HG03097 (cell line): Measurements from ENCODE around the gene SGCA.

Experiments used
- ATAC-seq: cut with Tn5 transposase; IDR thresholded peaks from one replicate; pipeline ENCODE4 v1.9.1; 2021; ENCODE audit not compliant: unreplicated experiment, low FRiP score

The SGCA gene

DNA sequence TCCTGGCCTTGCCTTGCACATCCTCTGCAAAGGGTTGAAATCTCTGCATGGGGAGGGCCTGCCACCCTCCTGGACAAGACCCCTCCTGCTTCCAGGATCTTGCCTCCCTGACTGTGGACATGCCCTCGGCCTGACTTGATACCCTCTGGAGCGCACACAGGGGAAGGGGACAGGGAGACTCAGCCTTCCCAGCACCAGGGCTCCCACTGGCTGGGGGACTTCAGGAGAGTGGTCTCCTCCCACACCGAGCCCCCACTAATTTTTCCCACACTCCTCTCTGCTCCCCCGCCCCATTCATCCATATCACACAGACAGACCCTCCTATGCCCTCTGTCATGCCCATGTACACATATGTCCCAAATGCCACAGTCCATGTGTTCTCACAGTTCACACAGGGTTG, 14.3 kb downstream of the SGCA start:
- no peak for ATAC-seq

DNA sequence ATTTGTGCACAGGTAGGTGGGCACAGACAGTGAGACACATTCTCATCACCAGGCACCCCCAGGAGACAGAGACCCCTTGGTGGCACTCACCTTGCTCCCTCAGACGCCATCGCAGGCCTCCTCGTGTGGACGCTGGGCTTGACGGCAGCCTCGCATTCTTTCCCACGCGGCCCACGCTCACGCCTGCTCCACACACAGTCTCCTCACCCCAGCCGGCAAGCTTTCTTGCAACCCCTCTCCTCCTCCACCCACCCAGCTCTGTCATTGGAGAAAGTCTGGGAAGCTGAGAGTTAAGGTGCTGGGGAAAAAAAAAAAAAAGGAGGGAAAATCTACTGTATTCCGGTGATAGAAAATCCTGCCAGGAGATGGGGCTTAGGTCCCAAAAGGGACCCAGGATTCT, 14.8 kb downstream of the SGCA start:
- no peak for ATAC-seq

DNA sequence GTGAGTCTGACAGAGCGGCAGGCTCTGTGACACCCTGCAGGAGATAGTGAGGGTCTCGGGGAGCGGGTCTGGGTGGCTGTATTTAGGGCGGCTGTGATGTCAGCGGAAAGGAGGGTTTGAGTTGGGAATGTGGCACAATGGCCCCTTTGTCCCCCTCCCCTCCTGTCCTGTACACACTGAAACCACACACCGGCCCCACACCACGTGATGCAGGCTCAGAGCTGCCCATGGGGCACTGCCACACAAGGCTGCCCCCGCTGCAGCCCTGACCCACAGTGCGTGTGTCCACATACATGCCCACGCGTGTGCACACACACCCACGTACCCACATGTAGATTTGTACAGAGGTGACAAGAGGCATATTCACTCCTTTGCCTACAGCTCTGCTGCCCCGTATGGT, 15.3 kb downstream of the SGCA start:
- no peak for ATAC-seq

DNA sequence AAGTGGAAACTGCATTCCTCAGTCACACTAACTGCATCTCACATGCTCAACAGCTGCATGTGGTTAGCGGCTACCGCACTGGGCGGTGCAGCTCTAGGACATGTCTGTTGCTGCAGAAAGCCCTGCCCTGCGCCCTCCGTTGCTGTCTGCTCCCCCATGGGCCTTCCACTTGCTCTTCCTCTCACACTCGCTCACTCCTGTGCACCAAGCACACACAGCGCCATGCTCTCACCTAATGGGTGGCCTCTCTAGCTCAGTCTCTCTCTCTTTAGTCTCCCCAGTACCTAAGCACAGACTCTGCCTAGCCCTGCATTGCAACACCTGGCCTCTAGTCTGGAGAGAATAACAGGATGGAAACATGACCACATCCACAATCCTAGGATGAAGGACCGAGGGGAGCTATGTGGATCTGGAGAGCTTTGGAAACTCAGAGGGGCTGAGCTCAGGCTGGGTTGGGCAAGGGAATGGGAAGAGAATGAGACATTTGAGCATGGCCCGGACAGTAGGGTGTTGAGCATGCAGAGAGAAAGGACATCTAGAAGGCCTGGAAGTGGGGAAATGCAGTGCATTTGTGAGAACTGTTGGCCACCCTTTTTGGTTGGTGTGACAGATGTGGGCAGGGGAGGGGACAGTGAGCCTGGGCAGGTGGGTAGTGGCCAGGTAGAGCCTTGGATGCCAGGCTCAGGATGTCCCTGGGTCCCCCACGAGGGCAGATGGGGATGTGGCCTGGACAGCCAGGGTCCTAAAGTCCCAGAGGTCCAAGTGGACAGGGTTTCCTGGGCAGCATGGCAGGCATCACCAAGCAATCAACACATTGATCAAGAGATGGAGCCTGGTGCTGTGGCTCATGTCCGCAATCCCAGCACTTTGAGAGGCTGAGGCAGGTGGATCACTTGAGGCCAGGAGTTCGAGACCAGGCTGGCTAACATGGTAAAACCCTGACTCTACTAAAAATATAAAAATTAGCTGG, 16.1 kb downstream of the SGCA start:
- ATAC-seq = no peak

DNA sequence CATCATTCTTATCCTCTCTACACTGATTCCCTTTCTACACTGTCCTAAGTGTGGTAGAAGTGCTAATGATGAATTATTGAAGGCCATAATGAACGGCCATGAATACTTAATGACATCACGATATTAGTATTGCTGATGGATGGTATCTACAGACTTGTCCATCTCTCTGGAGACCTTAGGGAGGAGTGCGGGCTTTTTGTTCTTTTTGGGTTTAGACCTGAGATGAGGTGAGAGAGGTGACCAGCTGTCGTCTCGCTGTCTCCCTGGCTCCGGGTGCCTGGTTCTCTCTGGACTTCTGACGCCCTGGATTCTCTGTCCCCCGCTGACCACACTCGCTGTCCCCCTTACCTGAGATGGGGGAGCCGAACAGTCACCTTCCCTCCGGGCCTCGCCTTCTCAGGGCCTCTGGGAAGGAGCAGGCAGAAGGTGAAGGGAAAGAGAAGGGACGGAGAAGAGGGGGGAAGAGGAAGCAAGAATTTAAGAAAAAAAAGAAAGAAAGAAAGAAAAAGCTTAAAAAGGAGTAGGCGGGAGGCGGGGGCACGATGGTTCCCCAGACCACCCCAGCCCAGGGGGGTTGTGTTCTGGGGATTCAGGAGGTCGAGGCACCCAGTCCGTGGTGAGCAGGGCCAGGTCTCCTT, 17.1 kb downstream of the SGCA start:
- no peak for ATAC-seq

DNA sequence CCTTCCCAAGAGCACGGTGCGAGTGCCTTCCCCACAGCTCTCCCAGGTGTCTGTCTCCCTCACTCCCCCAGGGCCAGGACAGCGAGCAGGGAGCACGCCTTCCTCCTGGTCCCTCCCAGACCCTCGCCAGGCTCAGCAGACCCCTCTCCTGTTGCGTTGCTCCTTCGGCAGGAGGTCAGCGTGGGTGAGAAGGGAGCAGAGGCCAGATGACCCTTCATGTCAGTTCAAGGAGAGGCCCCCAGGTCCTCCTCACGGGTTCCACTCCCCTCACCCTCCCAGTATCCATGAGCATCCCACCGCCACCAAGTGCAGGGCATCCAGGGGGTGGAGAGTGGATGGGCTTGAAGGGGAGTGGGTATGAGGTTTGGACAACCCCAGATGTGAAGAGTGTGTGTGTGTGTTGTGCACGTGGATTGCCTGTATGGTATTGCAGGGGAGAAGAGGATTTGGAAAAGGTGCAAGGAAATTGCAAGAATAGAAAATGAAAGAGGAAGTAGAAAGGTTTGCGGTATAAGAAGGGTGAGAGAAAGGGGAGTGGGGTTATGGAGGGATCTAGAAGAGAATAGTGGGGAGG, 17.7 kb downstream of the SGCA start:
- ATAC-seq = no peak

DNA sequence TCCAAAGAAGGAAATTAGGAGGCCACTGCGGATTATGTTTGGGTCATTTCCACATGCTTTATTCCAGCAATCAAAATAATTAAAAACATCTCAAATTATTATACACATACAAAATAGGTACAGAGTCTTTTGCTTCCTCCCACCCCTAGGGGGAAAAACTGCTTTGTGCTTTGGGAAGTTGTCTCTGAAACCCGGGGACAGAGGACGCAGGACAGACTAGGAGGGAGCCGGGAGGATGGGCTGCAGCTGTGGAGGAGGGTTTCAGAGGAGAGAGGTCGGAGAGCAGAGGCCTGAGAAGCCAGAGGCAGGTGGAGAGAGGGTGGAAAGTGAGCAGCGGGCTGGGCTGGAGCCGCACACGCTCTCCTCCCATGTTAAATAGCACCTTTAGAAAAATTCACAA, 18.3 kb downstream of the SGCA start:
- ATAC-seq = no peak

DNA sequence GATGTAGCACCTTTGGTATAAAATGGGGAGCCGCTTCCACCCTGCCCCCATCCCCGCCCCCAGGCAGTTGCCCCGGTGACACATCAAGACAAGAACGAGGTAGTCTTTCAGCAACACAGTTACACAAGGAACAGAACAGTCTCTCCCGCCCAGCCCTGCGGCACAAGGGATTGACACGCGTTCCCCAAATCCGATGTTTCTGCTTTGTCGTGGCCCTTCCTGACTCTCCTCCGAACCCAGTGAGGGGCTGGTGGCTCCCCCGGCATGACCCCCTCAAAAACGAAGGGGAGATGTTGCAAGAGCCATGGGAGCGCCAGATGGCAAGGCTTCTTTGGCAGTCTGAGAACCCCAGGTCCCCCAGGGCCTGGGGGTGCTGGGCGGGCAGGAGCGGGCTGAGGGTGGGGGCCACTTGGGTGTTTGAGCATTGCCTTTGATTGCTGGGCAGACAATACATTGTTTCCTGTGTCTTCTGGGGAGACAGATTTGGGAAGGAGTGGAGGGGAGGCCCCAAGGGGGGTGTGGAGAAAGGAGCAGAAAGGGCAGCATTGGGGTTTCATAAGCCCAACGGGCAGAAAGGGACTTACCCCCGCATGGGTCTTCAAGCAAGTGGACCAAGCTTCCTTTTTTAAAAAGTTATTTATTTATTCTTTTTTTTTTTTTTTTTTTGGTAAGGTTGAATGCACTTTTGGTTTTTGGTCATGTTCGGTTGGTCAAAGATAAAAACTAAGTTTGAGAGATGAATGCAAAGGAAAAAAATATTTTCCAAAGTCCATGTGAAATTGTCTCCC, 19.0 kb downstream of the SGCA start:
- no peak for ATAC-seq

DNA sequence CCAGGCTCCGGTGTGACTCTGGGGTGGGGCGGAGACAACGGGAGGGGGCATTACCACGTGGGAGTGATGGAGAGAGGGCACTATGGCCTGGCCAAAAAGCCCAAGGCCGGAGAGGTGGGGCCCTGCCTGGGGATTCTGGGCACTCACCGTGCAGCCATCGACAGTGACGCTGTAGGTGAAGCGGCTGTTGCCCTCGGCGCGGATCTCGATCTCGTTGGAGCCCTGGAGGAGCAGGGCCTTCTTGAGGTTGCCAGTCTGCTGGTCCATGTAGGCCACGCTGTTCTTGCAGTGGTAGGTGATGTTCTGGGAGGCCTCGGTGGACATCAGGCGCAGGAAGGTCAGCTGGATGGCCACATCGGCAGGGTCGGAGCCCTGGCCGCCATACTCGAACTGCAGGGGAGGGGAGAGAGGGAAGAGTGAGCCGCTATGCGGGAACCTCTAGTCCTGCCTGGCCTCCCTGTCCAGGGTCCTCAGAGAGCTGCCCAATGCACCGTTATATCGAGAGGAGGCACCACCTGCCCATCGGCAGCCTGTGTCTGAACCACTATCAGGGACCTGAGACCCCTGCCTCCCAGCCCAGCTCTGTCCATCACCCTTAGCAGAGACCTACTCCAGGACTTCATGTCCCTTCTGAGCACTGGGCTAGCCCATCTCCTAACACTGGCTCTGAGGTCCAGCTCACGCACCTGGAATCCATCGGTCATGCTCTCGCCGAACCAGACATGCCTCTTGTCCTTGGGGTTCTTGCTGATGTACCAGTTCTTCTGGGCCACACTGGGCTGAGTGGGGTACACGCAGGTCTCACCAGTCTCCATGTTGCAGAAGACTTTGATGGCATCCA, 20.0 kb downstream of the SGCA start:
- ATAC-seq = no peak

DNA sequence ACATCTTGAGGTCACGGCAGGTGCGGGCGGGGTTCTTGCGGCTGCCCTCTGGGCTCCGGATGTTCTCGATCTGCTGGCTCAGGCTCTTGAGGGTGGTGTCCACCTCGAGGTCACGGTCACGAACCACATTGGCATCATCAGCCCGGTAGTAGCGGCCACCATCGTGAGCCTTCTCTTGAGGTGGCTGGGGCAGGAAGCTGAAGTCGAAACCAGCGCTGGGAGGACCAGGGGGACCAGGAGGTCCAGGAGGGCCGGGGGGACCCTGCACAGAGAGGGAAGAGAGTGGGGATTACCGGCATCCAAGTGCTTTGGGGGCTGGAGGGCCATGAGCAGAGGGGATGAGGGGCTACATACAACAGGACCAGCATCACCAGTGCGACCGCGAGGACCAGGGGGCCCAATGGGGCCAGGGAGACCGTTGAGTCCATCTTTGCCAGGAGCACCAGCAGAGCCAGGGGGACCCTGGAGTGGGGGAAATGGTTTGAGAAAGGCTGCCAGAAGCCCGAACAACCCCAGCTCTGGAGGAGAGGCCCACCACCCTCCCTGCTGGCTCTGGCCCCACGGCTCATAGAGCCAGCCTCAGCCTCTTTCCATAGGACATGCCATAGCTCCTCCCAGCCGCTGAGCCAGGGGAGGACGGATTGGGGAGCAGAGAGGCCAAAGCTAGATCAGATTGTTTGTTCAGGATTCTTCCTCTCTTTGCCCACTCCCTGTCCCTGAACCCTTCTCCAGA, 21.0 kb downstream of the SGCA start:
- ATAC-seq = no peak

DNA sequence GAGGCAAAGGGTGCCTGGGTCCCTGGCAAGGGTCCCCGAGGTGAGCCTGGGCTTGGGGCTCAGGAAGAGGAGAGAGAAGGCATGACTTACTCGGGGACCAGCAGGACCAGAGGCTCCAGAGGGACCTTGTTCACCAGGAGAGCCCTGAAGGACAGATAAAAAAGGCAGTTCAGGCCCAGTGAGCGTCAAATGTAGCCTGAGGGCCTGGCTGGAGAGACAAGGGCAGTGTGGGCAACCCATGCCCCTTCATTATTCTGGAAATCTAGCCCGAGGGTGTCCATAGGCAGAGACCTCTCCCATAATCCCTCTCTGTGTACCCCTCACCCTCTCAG, 21.6 kb downstream of the SGCA start:
- no peak for ATAC-seq

DNA sequence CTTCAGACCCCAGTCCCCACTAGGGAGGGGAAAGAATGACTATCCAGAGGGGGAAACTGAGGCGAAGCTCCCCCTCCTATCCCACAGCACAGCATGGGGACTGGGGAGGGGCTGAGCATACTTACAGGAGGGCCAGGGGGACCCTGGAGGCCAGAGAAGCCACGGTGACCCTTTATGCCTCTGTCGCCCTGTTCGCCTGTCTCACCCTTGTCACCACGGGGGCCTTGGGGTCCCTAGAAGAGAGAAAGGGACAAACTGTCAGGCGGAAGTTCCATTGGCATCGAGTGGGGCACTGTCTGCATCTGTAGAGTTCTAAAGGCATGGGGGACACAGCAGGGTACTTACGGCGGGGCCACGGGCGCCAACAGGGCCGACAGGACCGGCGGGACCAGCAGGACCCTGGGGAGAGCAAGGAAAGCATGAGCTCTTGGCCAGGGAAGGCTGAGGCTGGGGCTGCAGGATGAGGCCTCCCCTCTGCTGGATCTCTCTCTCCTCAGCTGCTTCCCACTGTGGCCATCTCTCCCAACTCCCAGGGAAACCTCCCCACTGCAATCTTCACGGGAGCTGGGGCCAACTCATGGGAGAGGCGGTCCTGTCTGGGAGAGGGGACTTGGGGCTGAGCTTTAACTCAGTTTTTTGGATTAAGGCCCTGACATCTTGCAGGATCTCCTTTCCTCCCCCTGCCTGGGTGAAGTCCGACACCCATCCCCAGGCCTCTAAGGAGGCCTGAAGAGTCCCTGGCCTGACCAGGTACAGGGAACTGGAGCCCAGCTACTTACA, 22.1 kb downstream of the SGCA start:
- ATAC-seq = no peak

DNA sequence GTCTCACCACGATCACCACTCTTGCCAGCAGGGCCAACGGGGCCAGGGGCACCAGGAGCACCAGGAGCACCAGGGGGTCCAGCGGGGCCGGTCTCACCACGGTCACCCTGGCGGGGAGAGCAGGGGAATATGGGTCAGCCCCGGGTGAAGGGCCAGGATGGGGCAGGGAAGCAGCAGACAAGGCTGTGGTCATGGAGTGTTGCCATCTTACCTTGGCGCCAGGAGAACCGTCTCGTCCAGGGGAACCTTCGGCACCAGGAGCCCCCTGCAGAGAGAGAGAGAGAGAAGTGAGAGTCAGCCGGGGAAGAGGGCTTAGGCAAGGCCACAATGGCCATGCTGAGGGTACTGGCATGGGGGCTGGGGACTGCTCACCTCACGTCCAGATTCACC, 22.7 kb downstream of the SGCA start:
- ATAC-seq = no peak

DNA sequence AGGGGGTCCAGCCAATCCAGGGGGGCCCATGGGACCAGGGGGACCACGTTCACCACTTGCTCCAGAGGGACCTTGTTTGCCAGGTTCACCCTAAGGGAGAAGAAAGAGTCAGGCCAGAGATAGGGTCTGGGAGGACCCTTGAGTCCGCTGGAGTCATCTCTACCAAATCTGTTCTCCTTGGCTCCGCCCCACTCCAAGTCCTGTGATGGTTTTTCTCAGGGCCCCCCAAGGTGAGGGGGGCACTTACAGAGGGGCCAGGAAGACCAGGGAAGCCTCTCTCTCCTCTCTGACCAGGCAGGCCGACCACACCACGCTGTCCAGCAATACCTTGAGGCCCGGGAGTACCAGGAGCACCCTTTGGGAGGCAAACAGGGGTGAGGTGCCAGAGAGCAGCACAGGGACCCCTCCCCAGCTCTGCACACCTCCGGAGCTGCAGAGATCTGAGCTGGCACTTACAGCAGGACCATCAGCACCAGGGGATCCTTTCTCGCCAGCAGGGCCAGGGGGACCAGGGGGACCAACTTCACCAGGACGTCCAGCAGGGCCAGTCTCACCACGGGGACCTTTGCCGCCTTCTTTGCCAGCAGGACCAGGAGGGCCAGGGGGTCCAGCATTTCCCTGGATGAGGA, 23.2 kb downstream of the SGCA start:
- ATAC-seq = no peak

DNA sequence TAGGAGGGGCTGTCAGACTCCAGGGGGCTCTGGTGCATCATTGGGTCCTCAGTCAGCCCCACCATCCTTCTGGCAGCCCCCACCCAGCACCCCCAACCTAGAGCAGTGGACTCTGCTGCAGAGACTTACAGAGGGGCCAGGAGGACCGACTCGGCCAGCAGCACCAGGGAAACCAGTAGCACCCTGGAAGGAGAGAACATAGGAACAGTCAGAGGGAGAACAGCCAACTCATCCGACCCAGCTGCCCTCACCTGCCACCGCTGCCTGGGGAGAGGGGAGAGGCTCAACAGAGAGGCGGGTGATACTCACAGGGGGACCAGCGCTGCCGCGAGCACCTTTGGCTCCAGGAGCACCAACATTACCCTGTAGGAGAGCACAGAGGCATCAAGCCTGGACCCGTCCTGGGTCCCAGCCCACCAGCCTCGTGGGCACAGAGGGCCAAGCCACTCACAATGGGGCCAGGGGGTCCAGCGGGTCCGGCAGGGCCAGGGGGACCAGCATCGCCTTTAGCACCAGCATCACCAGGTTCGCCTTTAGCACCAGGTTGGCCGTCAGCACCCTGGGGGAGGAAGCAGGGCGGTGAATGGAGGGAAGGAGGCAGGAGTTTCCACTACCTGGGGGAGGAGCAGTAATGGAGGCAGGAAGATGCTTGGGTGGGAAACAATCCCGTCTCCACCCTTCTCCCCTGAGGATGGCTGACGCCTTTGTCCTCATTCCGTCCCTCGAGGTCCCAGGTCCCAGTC, 23.9 kb downstream of the SGCA start:
- ATAC-seq = no peak

DNA sequence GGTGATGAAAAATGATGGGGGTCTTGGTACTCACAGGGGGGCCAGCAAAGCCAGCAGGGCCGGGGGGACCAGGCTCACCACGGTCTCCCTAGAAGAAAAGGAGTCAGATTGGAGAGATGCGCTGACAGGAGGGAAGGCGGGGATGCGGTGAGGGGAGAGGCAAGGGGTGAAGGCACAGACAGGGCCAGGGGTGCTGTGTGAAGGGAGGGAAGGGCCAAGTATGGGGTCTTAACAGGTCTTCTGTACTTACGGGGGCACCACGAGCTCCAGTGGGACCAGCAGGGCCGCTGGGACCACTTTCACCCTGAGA, 24.4 kb downstream of the SGCA start:
- ATAC-seq = no peak

DNA sequence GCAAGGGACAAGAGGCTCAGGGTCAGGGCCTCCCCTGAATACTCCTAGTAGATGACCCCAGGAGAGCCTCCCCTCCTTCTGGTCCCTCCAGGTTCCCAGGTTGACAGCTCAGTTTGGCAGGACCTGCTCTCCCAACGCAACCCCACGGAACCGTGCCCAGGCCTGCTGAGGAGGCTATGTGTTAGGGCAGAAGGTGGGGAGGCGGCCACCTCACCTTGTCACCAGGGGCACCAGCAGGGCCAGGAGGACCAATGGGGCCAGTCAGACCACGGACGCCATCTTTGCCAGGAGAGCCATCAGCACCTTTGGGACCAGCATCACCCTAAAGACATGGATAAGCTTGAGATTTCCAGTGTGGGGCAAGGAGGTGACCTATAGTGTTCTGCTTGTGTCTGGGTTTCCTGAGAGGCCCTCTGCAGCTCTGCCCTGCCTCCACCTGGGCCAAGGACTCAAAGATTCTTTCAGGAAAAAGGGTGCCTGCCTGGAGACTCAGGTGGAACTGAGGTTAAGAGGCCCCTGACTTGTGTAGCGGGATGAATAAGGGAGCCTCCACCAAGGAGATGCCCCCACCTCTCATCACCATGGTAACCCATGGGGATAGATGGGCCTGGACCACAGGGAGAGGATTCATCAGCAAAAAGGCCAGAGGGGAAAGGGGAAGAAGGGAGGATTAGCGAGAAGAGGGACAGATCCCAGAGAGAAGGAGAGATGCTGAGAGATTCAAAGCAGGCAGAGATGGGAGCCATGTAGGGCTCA, 25.0 kb downstream of the SGCA start:
- no peak for ATAC-seq
